Stimulated activated naive CD4-positive, alpha-beta T cell (primary cell): ENCODE measurements around the gene PEMT.
"Not testable (repeated sequence)": the region's sequence is repeated elsewhere in the genome, so short reads cannot be mapped to it uniquely, and the experiment has no call there.

ENCODE experiments used
- DNase-seq, 6 experiments: peaks; one replicate each; lab custom pipeline; 2025; lab: John Stamatoyannopoulos, UW

PEMT gene

DNA sequence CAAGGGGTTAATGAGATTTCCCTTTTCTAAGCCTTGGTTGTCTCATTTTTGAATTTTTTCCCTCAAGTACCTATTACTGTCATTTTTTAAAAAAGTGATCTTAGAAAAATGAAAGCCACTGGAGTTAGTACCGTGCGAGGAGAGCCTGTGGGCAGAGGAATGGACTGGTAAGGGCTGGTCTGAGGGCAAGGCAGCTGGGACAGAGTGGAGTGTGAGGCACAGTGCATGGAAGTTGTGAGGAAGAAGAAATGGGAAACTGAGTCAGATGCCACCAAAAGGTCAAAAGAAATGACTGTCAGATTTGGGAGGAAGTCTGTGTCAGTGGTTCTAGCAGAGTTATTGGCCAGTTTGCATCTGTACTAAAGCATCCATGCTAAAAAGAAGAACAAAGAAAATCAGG lies 103.5 kb downstream of the PEMT start:
- no peak for DNase-seq

- not testable (repeated sequence) for DNase-seq
Observed at GRCh38 chr17:17486416-17486815, 105.1 kb downstream of the PEMT start.

DNA sequence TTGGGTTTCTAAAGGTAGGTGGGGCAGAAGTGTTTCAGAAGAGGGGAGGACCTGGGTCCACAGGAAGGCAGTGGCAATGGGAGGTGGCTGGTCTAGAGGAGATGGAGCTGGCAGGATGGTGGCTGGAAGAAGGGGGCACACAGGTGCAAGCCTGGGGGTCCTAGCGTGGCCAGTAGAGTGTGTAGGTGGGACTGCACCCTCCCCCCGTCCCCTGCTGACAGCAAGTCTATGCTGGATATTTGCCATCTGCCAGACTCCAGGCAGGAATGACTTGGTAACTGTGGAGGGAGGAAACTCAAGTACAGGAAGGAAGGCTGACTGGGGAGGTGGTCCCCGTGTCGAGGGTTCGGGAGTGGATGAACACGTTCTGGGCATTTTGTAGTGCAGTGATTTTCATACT lies 106.1 kb downstream of the PEMT start:
- DNase-seq: no peak

GRCh38 chr17:17484451-17484899 lies 107.0 kb downstream of the PEMT start:
- no peak for DNase-seq

DNA sequence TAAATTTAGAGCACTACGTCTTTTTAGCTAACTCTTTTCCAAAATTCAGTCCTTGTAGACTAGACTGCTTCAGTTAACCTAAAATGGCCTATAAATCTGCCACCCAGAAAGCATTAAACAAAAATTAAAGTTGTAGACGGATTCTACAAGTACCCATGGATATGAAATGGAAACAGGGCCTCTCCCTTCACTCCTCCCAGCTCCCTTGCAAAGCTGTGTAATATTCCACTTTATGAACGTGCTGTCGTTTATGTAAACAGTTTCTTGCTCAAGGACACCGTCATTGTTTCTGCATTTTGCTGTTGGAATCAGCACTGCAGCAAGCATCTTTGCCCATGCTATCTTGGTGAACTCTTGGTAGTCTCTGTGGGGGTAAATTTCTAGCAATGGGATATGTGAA lies 109.6 kb downstream of the PEMT start:
- no peak for DNase-seq

- no peak for DNase-seq
Observed at GRCh38 chr17:17480593-17481148, 110.8 kb downstream of the PEMT start.

DNA sequence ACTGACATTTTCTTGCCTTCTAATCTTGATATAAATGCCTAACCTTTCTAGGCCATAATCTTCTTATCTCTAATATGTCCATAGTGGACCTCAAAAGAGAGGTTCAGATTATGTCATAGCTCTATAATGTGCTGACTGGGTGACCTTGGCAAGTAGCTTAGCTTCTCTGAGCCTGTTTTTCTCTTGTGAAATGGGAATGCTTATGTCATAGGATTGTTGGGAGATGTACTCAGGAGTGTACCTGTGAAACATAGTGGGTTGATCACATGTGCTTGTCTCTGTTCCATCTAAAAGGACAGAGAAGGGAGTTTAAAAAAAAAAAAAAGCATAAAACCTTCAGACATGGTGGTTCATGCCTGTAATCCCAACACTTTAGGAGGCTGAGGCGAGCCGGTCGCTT lies 112.3 kb downstream of the PEMT start:
- DNase-seq: no peak

DNA sequence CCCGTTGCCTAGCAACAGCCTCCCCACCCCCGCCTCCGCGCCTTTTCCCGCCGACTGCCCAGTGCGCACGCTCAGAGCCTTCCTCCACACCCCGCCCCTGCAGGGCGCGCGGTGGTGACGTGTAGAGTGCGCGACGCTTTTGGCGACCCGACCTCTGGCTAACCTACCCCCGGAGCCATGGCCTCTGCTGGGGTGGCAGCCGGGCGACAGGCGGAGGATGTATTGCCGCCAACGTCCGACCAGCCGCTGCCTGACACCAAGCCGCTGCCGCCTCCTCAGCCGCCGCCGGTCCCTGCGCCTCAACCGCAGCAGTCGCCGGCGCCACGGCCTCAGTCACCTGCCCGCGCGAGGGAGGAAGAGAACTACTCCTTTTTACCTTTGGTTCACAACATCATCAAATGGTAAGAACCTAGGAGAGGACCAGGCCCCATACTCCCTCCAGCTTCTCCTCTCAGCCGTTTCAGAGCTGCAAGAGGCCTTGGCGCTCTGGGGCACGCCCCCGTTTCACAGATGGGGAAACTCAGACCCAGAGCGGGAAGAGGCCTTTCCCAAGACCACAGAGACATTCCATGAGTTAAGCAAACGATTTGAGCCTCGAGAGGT lies 114.5 kb downstream of the PEMT start, which contains the start of gene MED9:
MED9 (plus strand) TSS at position 136 of the 603 bp plus-strand sequence; CDS start at position 178, 42 bp downstream.
- DNase-seq: peak; percentile 85 to 94 (median 94)

DNA sequence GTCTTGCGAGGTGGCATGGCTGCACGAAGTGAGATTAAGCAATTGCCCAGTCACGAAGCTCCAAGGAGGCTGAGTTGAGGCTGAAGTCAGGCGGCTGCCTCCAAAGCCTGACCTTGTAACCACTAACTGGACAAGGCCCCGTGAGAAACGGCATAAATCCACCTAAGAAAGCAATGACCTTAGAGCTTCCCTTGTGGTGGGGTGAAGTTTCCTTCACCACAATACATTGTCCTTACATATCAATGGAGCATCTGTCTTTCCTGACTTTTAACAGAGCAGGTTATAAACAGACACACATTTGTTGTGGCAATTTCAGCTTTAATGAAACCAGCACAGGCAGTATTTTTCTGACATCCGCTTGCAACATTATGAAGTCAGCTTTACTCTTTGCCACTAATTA lies 117.2 kb downstream of the PEMT start:
- no peak for DNase-seq

GRCh38 chr17:17472333-17472920 lies 119.1 kb downstream of the PEMT start:
- DNase-seq: no peak

GRCh38 chr17:17469996-17470395 lies 121.5 kb downstream of the PEMT start:
- no peak for DNase-seq

DNA sequence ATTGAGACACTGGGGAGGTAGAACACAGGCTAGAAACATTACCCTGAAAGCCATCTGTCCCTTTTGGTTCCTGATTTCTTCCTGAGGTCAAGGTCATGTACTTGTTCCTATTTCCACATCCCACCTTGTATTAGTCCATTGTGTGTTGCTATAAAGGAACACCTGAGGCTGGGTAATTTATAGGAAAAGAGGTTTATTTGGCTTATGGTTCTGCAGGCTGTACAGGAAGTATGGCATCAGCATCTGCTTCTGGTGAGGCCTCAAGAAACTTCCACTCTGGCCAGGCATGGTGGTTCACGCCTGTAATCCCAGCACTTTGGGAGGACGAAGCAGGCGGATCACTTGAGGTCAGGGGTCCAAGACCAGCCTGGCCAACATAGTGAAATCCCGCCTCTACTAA lies 122.2 kb downstream of the PEMT start:
- no peak for DNase-seq

DNA sequence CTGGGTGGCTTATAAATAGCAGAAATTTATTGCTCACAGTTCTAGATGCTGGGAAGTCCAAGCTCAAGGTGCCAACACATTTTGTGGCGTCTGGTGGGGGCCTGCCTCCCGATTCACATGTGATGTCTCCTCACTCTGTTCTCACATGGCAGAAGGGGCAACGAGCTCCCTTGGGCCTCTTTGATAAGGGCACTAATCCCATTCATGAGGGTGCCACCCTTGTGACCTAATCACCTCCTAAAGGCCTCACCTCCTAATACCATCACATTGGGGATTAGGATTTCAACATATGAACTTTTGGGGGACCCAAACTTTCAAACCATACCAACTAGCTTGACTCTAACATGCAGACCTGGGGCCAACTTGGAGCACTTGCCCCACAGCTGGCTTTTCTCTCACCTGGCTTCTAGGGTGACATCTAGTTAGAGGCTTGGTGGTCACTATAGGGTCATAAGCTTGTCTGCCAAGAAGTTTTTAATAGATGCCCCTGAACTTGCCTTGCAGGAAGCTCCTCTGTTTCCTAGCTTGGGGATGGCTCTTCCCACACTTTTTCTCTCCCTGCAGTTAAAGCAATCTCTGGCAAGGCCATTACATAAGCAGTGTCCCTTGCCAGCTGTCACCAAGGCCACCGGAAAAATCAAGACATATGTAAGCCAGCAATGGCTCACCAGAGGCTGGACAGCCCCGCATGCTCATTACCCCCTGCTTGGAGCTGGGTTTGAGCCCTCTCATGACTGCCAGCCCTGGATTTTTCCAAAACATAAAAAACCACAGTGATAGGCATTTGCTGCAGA lies 123.1 kb downstream of the PEMT start:
- no peak for DNase-seq

GRCh38 chr17:17467720-17468119 lies 123.8 kb downstream of the PEMT start:
- no peak for DNase-seq

GRCh38 chr17:17467016-17467415 lies 124.5 kb downstream of the PEMT start:
- DNase-seq: no peak

DNA sequence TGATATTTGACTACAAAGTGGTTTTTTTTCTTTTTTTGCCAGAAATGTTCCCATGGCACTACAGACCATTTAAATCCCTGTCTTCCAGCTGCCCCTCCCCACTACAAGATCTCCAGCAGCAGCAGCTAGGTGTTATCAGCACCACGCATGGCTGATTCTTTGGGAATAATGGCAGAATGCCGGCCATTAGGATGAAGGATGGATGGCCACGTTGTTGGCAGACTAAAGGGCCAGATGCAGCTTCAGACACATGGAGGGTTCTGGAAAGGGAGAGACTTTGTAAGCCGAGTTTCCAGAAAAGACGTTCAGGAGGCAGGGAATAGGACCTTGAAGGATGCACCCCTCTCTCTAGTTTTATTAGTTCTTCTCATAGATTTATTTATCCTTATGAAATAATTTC lies 125.0 kb downstream of the PEMT start:
- no peak for DNase-seq

- DNase-seq: not testable (repeated sequence)
Observed at GRCh38 chr17:17465878-17466277, 125.6 kb downstream of the PEMT start.

- DNase-seq: no peak
Observed at GRCh38 chr17:17463821-17464220, 127.7 kb downstream of the PEMT start.

- DNase-seq: no peak
Observed at GRCh38 chr17:17462048-17462824, 129.3 kb downstream of the PEMT start.

DNA sequence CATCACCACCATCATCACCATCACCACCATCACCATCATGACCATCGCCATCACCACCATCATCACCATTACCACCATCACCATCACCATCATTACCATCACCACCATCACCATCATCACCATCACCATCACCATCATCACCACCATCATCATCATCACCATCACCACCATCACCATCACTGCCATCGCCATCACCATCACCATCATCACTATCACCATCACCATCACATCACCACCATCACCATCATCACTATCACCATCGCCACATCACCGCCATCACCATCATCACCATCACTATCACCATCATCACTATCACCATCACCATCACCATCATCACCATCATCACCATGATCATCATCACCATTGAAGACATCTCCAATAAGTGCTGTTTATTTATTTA lies 131.5 kb downstream of the PEMT start:
- DNase-seq: no peak

GRCh38 chr17:17457680-17458079 lies 133.8 kb downstream of the PEMT start:
- DNase-seq: no peak

GRCh38 chr17:17456251-17456650 lies 135.3 kb downstream of the PEMT start:
- DNase-seq: no peak
